HG03060 (cell line): ENCODE results near the gene SNX9.
"Not testable (repeated sequence)": the region's sequence is repeated elsewhere in the genome, so short reads cannot be mapped to it uniquely, and the experiment has no call there.

ENCODE experiments used
- ATAC-seq: cut with Tn5 transposase; IDR thresholded peaks from one replicate; pipeline ENCODE4 v1.9.1; 2021; ENCODE audit warnings: low read depth, moderate number of reproducible peaks; ENCODE audit not compliant: unreplicated experiment

The SNX9 gene

GRCh38 chr6:157853902-157854502, 31.0 kb downstream of the SNX9 start:
- ATAC-seq: no peak

- no peak for ATAC-seq
Observed at GRCh38 chr6:157855325-157855724, 32.3 kb downstream of the SNX9 start.

GRCh38 chr6:157855804-157856203, 32.8 kb downstream of the SNX9 start:
- ATAC-seq: not testable (repeated sequence)

- not testable (repeated sequence) for ATAC-seq
Observed at GRCh38 chr6:157858664-157859063, 35.6 kb downstream of the SNX9 start.

DNA sequence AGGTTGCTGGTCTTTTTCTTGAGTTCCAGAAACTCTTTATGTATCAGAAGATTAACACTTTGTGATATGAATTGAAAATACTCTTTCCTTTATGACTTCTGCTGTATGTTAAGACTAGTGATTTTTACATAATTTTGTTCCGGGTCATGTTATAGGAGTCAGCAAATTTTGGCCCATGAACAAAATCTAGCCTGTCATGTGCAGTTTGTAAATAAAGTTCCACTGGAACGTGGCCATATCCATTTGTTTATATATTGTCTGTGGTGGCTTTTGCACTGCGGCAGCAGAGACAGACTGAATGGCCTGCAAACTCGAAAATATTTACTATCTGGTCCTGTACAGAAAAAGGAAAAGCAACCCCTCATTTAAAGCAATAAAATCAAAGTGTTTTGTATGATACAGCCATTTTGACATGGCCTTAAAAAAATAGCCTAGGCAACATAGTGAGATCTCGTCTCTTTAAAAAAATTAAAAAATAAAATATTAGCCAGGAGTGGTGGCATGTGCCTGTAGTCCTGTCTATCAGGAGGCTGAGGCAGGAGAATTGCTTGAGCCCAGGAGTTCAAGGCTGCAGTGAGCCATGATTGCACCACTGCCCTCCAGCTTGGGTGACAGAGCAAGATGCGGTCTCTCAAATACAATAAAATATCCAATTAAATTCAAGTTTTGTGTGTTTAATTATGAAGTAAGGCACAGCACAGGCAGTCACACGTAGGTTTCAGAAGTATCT, 36.9 kb downstream of the SNX9 start:
- no peak for ATAC-seq

GRCh38 chr6:157860505-157860991, 37.5 kb downstream of the SNX9 start:
- no peak for ATAC-seq

DNA sequence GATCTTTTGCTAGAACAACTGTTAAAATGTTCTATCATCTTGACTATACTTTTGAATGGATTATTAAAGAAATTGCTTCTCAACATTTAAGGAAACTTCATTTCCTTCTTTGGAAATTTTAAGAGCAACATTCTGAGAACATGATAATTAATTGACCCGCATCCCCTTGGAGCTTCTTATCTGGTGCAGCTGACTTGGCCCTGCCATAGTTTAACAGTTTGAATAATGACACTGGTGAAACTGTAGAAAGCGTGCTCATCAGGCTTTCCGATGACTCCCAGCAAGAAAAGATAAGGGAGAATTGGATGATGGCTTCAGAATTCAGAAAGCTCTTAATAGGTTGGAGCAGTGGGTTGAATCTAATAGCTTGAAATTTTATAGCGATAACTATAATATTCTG, 38.1 kb downstream of the SNX9 start:
- no peak for ATAC-seq

GRCh38 chr6:157861814-157862213, 38.8 kb downstream of the SNX9 start:
- no peak for ATAC-seq

- ATAC-seq: no peak
Observed at GRCh38 chr6:157862706-157863105, 39.7 kb downstream of the SNX9 start.

- no peak for ATAC-seq
Observed at GRCh38 chr6:157864185-157864761, 41.2 kb downstream of the SNX9 start.

GRCh38 chr6:157865249-157865648, 42.2 kb downstream of the SNX9 start:
- no peak for ATAC-seq

DNA sequence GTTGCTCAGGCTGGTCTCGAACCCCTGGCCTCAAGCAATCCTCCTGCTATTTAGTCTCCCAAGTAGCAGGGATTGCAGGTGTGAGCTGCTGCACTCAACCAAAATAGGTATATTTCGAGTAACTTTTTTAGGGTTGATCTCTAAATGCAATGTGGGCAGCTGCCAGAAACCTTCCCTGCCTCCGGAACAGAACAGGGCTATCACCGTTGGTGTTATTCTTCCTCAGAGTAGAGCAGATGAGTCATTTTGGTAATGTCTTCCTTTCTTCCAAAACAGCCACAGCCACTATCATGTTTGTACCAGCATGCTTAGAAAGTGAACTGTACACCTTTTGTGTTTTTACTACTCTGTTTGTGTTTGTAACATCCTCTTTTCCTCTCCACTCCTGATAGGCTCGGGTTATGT, 44.1 kb downstream of the SNX9 start:
- ATAC-seq: no peak

GRCh38 chr6:157867981-157868380, 44.9 kb downstream of the SNX9 start:
- no peak for ATAC-seq

- no peak for ATAC-seq
Observed at GRCh38 chr6:157868835-157869234, 45.8 kb downstream of the SNX9 start.

DNA sequence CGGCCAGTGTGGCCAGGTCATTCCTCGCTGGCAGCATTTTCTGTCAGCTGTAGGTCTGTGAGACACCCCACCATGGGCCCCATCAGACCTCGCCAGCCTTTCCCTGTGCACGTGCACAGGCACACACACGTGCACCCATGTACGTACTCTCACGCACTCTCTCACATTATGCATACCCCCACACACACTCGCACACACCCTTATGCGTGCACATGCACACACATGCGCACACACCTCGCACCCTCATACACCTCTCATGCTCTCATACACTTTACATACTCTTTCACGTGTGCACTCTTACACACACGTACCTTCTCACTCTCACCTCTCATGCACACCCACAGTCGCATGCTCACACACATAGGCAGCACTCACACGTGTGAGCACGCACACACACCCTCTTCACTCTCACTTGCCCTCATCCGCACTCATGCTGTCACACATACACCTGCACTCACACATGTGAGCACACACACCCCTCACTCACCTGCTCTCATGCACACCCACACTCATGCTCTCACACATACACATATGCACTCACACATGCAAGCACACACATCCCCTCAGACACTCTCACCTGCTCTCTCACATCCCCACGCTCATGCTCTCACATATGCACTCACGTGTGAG, 46.7 kb downstream of the SNX9 start:
- ATAC-seq: no peak

GRCh38 chr6:157873735-157874344, 50.8 kb downstream of the SNX9 start:
- no peak for ATAC-seq

DNA sequence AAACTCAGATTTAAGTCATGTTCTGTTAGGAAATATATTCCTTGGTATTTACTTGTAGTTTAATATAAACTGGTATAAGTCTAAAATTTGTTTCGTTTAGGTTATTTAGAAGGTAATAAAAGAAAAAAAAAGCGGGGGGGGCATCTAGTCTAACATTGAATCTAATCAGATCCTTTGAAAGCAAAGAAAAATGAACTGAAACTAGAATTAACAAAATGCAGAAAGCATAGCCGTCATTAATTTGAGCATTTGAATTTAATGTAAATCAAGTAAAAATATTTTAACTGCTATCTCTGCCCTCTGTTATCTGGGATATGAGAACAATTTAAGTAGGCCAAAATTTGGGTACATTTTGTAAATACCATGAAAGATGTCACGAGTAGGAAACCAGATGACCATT, 54.1 kb downstream of the SNX9 start:
- ATAC-seq: no peak

DNA sequence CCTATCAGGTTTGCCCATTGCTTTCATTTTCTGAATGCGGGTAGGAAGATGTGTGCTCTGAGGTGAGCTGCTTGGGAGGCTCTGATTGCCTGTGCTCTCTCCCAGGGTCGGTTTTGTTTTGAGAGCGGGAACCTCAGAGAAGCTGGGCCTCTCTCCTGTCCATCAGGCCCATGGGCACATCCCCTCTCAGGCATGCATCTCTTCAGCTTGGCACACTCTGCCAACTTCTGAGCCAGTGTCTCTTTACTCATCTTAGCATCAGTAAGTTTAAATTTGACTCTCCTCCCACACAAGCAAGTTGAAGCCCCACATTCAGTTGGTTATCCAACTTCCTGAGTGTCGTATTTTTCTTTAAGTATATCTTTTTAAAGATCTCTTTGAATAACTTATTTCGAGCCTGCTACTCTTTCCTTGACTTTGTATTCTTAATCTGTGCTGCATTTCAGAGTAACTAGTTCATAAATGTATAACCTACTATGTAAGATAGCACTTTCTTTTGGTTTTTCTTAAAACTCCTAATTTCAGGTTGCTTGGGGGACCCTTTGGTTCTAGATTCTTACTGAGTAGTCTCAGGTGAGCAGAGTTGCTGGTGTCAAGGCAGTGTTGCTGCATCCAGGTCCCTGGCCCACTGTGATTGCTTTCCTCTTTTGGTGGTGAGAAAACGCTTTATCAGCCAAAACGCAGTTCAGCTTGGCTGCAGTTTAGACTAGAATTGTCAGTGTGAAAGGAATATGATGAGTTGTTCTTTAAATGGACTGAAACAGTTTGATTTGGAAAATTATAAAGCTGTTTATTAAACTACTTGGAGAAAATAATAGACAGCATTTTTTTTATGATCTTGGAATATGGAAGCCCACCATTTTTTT, 54.8 kb downstream of the SNX9 start:
- no peak for ATAC-seq

DNA sequence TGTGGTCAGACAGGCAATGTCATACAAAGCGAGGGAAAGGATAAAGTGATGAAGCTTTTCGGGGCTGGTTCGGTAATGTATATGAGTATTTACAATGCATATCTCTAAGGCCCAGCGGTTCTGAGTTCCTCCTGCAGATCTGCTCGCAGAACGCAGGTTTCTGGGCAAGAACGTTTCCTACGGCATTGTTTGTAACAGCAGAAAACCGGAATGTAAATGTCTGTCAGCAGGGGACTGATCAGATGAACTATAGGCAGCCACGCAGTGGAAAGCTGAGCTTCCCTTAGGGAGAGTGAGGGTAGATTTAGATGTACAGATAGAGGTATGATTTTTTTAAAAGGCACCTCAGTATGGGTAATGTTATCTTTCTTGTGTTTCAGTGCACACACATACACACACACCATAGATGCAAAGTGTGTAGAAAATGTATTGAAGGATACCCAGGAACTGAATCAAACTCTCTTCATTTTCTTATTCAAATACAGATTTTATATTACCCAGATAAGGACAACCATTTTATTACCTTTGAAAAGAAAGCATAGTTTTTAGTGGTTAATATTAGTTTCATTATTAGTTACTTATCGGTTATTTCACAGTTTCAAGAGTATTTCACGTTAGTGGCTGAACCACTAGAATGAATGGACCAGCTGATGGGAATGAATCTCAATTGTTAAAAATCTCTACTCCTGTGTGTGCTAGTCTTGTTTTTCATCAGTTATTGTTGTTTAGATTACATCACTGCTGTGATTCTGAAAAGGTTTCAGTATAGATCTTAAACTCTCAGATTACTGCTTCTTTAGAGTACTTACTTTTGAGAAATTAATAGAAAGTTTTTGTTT, 56.2 kb downstream of the SNX9 start:
- peak; percentile 84 for ATAC-seq
